Measurements from ENCODE around the gene MRPL27.

MRPL27 gene

GRCh38 chr17:50397111-50397918 is 24.3 kb upstream of the MRPL27 start, which contains the start of gene LRRC59 (continued):
- TF ChIP-seq ZSCAN16 (tag by site-specific recombination; IDR thresholded peaks at IDR 0.05): 0 out of 2 replicates have a peak, but pooled peaks have one; percentile 70
- peak; percentile 66 for TF ChIP-seq ZNF658 (tag by site-specific recombination; IDR thresholded peaks at IDR 0.05)
- TF ChIP-seq, protein P1, sequence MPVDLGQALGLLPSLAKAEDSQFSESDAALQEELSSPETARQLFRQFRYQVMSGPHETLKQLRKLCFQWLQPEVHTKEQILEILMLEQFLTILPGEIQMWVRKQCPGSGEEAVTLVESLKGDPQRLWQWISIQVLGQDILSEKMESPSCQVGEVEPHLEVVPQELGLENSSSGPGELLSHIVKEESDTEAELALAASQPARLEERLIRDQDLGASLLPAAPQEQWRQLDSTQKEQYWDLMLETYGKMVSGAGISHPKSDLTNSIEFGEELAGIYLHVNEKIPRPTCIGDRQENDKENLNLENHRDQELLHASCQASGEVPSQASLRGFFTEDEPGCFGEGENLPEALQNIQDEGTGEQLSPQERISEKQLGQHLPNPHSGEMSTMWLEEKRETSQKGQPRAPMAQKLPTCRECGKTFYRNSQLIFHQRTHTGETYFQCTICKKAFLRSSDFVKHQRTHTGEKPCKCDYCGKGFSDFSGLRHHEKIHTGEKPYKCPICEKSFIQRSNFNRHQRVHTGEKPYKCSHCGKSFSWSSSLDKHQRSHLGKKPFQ (tag by site-specific recombination; IDR thresholded peaks at IDR 0.05): peak; percentile 71
- TF ChIP-seq HIC1 (tag by site-specific recombination; IDR thresholded peaks at IDR 0.05): peak; percentile 99
- no peak for TF ChIP-seq ZNF114 (tag by site-specific recombination; IDR thresholded peaks at IDR 0.05)
- TF ChIP-seq ZNF791 (tag by site-specific recombination; IDR thresholded peaks at IDR 0.05): no peak
- peak; percentile 93 for TF ChIP-seq ZNF2 (tag by site-specific recombination; IDR thresholded peaks at IDR 0.05)
- no peak for TF ChIP-seq ZNF140 (tag by site-specific recombination; IDR thresholded peaks at IDR 0.05)
- no peak for TF ChIP-seq SETDB1 (IDR thresholded peaks at IDR 0.05; ENCODE audit: insufficient read length, low read length)
- 0 out of 2 replicates have a peak, but pooled peaks have one; percentile 44 for TF ChIP-seq ZNF362 (tag by site-specific recombination; IDR thresholded peaks at IDR 0.05)
- TF ChIP-seq, protein P2, sequence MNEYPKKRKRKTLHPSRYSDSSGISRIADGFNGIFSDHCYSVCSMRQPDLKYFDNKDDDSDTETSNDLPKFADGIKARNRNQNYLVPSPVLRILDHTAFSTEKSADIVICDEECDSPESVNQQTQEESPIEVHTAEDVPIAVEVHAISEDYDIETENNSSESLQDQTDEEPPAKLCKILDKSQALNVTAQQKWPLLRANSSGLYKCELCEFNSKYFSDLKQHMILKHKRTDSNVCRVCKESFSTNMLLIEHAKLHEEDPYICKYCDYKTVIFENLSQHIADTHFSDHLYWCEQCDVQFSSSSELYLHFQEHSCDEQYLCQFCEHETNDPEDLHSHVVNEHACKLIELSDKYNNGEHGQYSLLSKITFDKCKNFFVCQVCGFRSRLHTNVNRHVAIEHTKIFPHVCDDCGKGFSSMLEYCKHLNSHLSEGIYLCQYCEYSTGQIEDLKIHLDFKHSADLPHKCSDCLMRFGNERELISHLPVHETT (tag by site-specific recombination; IDR thresholded peaks at IDR 0.05): peak; percentile 95
- TF ChIP-seq, protein P3, sequence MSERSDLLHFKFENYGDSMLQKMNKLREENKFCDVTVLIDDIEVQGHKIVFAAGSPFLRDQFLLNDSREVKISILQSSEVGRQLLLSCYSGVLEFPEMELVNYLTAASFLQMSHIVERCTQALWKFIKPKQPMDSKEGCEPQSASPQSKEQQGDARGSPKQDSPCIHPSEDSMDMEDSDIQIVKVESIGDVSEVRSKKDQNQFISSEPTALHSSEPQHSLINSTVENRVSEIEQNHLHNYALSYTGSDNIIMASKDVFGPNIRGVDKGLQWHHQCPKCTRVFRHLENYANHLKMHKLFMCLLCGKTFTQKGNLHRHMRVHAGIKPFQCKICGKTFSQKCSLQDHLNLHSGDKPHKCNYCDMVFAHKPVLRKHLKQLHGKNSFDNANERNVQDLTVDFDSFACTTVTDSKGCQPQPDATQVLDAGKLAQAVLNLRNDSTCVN (tag by site-specific recombination; optimal IDR thresholded peaks at IDR 0.05): peak; percentile 87
- peak; percentile 60 for TF ChIP-seq ZNF335 (tag by site-specific recombination; conservative IDR thresholded peaks at IDR 0.05)
- TF ChIP-seq GFI1B (tag by site-specific recombination; IDR thresholded peaks at IDR 0.05): no peak
- no peak for TF ChIP-seq ZNF266 (tag by site-specific recombination; IDR thresholded peaks at IDR 0.05; ENCODE audit: low read depth)
- TF ChIP-seq, protein P4, sequence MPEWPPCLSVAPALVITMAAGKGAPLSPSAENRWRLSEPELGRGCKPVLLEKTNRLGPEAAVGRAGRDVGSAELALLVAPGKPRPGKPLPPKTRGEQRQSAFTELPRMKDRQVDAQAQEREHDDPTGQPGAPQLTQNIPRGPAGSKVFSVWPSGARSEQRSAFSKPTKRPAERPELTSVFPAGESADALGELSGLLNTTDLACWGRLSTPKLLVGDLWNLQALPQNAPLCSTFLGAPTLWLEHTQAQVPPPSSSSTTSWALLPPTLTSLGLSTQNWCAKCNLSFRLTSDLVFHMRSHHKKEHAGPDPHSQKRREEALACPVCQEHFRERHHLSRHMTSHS (tag by site-specific recombination; IDR thresholded peaks at IDR 0.05): peak; percentile 63; the same call in 1 of the 2 replicates
- no peak for TF ChIP-seq TCF7L2 (IDR thresholded peaks at IDR 0.05; ENCODE audit: borderline replicate concordance, low read depth, low read length)
- peak; percentile 85; the same call in 1 of the 2 replicates for TF ChIP-seq ZNF76 (tag by site-specific recombination; IDR thresholded peaks at IDR 0.05; ENCODE audit: borderline replicate concordance, low read depth)
- TF ChIP-seq ZNF121 (tag by site-specific recombination; IDR thresholded peaks at IDR 0.05): peak; percentile 50; the same call in 1 of the 2 replicates
- no peak for TF ChIP-seq PRDM6 (tag by site-specific recombination; IDR thresholded peaks at IDR 0.05)
- peak; percentile 79 for TF ChIP-seq ZFHX2 (tag by site-specific recombination; conservative IDR thresholded peaks at IDR 0.05)
- TF ChIP-seq ZXDB (tag by site-specific recombination; IDR thresholded peaks at IDR 0.05): peak; percentile 92
- no peak for TF ChIP-seq ZNF473 (tag by site-specific recombination; IDR thresholded peaks at IDR 0.05)
- no peak for TF ChIP-seq ZNF138 (tag by site-specific recombination; IDR thresholded peaks at IDR 0.05; ENCODE audit: borderline replicate concordance)
- TF ChIP-seq, protein P5, sequence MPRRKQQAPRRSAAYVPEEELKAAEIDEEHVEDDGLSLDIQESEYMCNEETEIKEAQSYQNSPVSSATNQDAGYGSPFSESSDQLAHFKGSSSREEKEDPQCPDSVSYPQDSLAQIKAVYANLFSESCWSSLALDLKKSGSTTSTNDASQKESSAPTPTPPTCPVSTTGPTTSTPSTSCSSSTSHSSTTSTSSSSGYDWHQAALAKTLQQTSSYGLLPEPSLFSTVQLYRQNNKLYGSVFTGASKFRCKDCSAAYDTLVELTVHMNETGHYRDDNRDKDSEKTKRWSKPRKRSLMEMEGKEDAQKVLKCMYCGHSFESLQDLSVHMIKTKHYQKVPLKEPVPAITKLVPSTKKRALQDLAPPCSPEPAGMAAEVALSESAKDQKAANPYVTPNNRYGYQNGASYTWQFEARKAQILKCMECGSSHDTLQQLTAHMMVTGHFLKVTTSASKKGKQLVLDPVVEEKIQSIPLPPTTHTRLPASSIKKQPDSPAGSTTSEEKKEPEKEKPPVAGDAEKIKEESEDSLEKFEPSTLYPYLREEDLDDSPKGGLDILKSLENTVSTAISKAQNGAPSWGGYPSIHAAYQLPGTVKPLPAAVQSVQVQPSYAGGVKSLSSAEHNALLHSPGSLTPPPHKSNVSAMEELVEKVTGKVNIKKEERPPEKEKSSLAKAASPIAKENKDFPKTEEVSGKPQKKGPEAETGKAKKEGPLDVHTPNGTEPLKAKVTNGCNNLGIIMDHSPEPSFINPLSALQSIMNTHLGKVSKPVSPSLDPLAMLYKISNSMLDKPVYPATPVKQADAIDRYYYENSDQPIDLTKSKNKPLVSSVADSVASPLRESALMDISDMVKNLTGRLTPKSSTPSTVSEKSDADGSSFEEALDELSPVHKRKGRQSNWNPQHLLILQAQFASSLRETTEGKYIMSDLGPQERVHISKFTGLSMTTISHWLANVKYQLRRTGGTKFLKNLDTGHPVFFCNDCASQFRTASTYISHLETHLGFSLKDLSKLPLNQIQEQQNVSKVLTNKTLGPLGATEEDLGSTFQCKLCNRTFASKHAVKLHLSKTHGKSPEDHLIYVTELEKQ (tag by site-specific recombination; IDR thresholded peaks at IDR 0.05; ENCODE audit: borderline replicate concordance): peak; percentile 60; the same call in 1 of the 2 replicates
